H1 (cell line): Measurements from ENCODE around the gene MEX3D. TPM values are rescaled to one million over a fixed set of nuclear protein-coding genes. Genes with fewer than 3 reads are reported as not detected.

Experiments used
- CTCF ChIA-PET: fragments of 300-600 bp; sonication (Branson Sonifier 250); formaldehyde crosslinking; loops from one replicate; lab custom pipeline; 2021; ENCODE audit not compliant: partially characterized antibody; lab: Charles Lee
- POLR2A ChIA-PET: fragments of 300-600 bp; sonication (Branson Sonifier 250); formaldehyde crosslinking; loops from one replicate; lab custom pipeline; 2021; ENCODE audit warnings: inconsistent platforms; ENCODE audit not compliant: partially characterized antibody; lab: Charles Lee
- DNase-seq, 2 experiments: peaks; one replicate each; pipeline versions ENCODE4 v3.0.0 to v3.0.0-alpha.2; 2010 to 2022; ENCODE audit warnings: low spot score in 2 of 2, low read depth in 1 of 2, mixed read lengths in 1 of 2
- FAIRE-seq: peaks from 2 replicates; lab custom pipeline; 2011; peaks lifted over from hg19 to GRCh38; lab: Jason Lieb, UNC
- H2AFZ ChIP-seq: 2 replicates; pipeline ENCODE4 v1.8.1; 2012; ENCODE audit warnings: low read length, inconsistent platforms
- H2AK5ac ChIP-seq: 2 replicates; pipeline ENCODE4 v1.6.1; 2013; ENCODE audit warnings: low read depth, low read length
- H2BK120ac ChIP-seq: replicated peaks from 2 replicates; pipeline ENCODE3; 2013; ENCODE audit warnings: low read depth, low read length, inconsistent platforms
- H2BK12ac ChIP-seq: 2 replicates; pipeline ENCODE4 v1.6.1; 2013; ENCODE audit warnings: low read depth, low read length
- H2BK15ac ChIP-seq: 2 replicates; pipeline ENCODE4 v1.6.1; 2013; ENCODE audit warnings: low read length
- H2BK20ac ChIP-seq: 2 replicates; pipeline ENCODE4 v1.6.1; 2013; ENCODE audit warnings: low read length
- H2BK5ac ChIP-seq: 2 replicates; pipeline ENCODE4 v1.6.1; 2013; ENCODE audit warnings: low read depth, low read length
- H3K14ac ChIP-seq: 2 replicates; pipeline ENCODE4 v1.6.1; 2013; ENCODE audit warnings: inconsistent platforms; ENCODE audit not compliant: insufficient read length
- H3K18ac ChIP-seq: 2 replicates; pipeline ENCODE4 v1.6.1; 2013; ENCODE audit warnings: low read length; ENCODE audit errors: extremely low read depth
- H3K23ac ChIP-seq: 2 replicates; pipeline ENCODE4 v1.6.1; 2013; ENCODE audit warnings: inconsistent platforms; ENCODE audit not compliant: insufficient read length
- H3K23me2 ChIP-seq: 2 replicates; pipeline ENCODE4 v1.6.1; 2013; ENCODE audit warnings: low read depth, low read length
- H3K27ac ChIP-seq: 2 replicates; pipeline ENCODE4 v1.6.1; 2011; ENCODE audit warnings: low read depth, low read length, inconsistent platforms
- H3K27me3 ChIP-seq, 4 experiments: replicated peaks in 1 of 4; 1 replicate in 1 of 4; 2 replicates in 3 of 4; pipeline versions ENCODE4 v1.6.1 to v1.8.1; 2011 to 2013; ENCODE audit warnings: low read length in 3 of 4, mild to moderate bottlenecking in 3 of 4, inconsistent platforms in 2 of 4, mixed read lengths in 2 of 4, moderate library complexity in 1 of 4; ENCODE audit not compliant: control insufficient read depth in 3 of 4, insufficient read depth in 3 of 4; ENCODE audit errors: extremely low read depth in 1 of 4
- H3K36me3 ChIP-seq, 4 experiments: 2 replicates each; pipeline versions ENCODE4 v1.6.1 to v1.8.1; 2011 to 2013; ENCODE audit warnings: mild to moderate bottlenecking in 4 of 4, low read length in 3 of 4, moderate library complexity in 2 of 4, control low read depth in 1 of 4, inconsistent platforms in 1 of 4; ENCODE audit not compliant: insufficient read depth in 4 of 4, control insufficient read depth in 2 of 4
- H3K4ac ChIP-seq: replicated peaks from 2 replicates; pipeline ENCODE3; 2013; ENCODE audit warnings: low read length, low read depth, mixed read lengths, inconsistent platforms; ENCODE audit not compliant: insufficient read length
- H3K4me1 ChIP-seq, 4 experiments: replicated peaks in 1 of 4; 1 replicate in 1 of 4; 2 replicates in 3 of 4; pipeline versions ENCODE4 v1.6.1 to v1.8.1; 2011 to 2013; ENCODE audit warnings: low read length in 3 of 4, inconsistent platforms in 2 of 4, mixed read lengths in 1 of 4; ENCODE audit not compliant: insufficient read depth in 4 of 4, control insufficient read depth in 3 of 4
- H3K4me2 ChIP-seq, 2 experiments: 2 replicates each; pipeline versions ENCODE4 v1.6.1 to v1.8.1; 2011 to 2013; ENCODE audit warnings: low read depth in 2 of 2, low read length in 2 of 2, control low read depth in 1 of 2, inconsistent platforms in 1 of 2, mild to moderate bottlenecking in 1 of 2; ENCODE audit not compliant: insufficient read depth in 1 of 2
- H3K4me3 ChIP-seq, 4 experiments: fragments of 200-600, 300-600 bp in 1 of 4; sonication (generic), shearing (Covaris generic), sonication (Bioruptor Twin) in 1 of 4; 2 replicates each; pipeline versions ENCODE4 v1.5.1 to v1.8.1; 2011 to 2016; ENCODE audit warnings: low read length in 4 of 4, low read depth in 3 of 4, control low read depth in 2 of 4, inconsistent platforms in 2 of 4, mild to moderate bottlenecking in 2 of 4, mixed read lengths in 1 of 4, moderate library complexity in 1 of 4; ENCODE audit not compliant: insufficient read depth in 2 of 4; ENCODE audit errors: extremely low read depth in 1 of 4
- H3K56ac ChIP-seq: replicated peaks from 2 replicates; pipeline ENCODE3; 2013; ENCODE audit warnings: low read depth, mild to moderate bottlenecking, mixed read lengths, low read length, inconsistent platforms; ENCODE audit not compliant: insufficient read length
- H3K79me1 ChIP-seq: 2 replicates; pipeline ENCODE4 v1.6.1; 2013; ENCODE audit warnings: low read depth, low read length, control low read depth
- H3K79me2 ChIP-seq, 2 experiments: 2 replicates each; pipeline versions ENCODE4 v1.6.1 to v1.8.1; 2012 to 2013; ENCODE audit warnings: low read length in 2 of 2, mild to moderate bottlenecking in 2 of 2, inconsistent platforms in 1 of 2; ENCODE audit not compliant: insufficient read depth in 2 of 2, control insufficient read depth in 1 of 2
- H3K9ac ChIP-seq, 4 experiments: replicated peaks in 1 of 4; 1 replicate in 1 of 4; 2 replicates in 3 of 4; pipeline versions ENCODE4 v1.6.1 to v1.8.1; 2011 to 2013; ENCODE audit warnings: low read depth in 3 of 4, low read length in 3 of 4, control low read depth in 2 of 4, mild to moderate bottlenecking in 2 of 4, moderate library complexity in 2 of 4, inconsistent platforms in 1 of 4; ENCODE audit errors: extremely low read depth in 1 of 4
- H3K9me3 ChIP-seq, 2 experiments: 2 replicates each; pipeline versions ENCODE4 v1.6.1 to v1.8.1; 2012 to 2013; ENCODE audit warnings: mild to moderate bottlenecking in 2 of 2, moderate library complexity in 2 of 2, control low read depth in 1 of 2, inconsistent platforms in 1 of 2, low read depth in 1 of 2, low read length in 1 of 2, mixed read lengths in 1 of 2; ENCODE audit not compliant: insufficient read depth in 2 of 2
- H4K20me1 ChIP-seq, 2 experiments: replicated peaks in 1 of 2; 2 replicates each; pipeline versions ENCODE3 to v1.8.1; 2011 to 2013; ENCODE audit warnings: inconsistent platforms in 2 of 2, low read length in 2 of 2, mild to moderate bottlenecking in 1 of 2; ENCODE audit not compliant: insufficient read depth in 2 of 2, control insufficient read depth in 1 of 2
- H4K5ac ChIP-seq: 2 replicates; pipeline ENCODE4 v1.6.1; 2013; ENCODE audit warnings: low read length, low read depth, mixed read lengths, inconsistent platforms; ENCODE audit not compliant: insufficient read length
- H4K8ac ChIP-seq: 2 replicates; pipeline ENCODE4 v1.8.0; 2013; ENCODE audit warnings: mild to moderate bottlenecking, moderate library complexity, low read length, inconsistent platforms; ENCODE audit not compliant: insufficient read depth; ENCODE audit errors: extremely low read depth
- H4K91ac ChIP-seq: replicated peaks from 2 replicates; pipeline ENCODE3; 2013; ENCODE audit warnings: low read length, mixed read lengths, inconsistent platforms; ENCODE audit not compliant: insufficient read length
- ATF2 ChIP-seq: IDR thresholded peaks from 2 replicates; pipeline ENCODE4 v1.6.1; 2012; ENCODE audit warnings: low read length, inconsistent platforms
- CBX5 ChIP-seq: fragments of 300-800, 300-1000 bp; sonication (generic); IDR thresholded peaks from 2 replicates; pipeline ENCODE4 v1.7.1; 2016; ENCODE audit warnings: antibody characterized with exemption, low read length, low read depth
- CREB1 ChIP-seq: IDR thresholded peaks from 2 replicates; pipeline ENCODE4 v1.6.1; 2012; ENCODE audit warnings: inconsistent platforms
- HDAC2 ChIP-seq, 2 experiments: fragments of 300-600 bp in 1 of 2; sonication (generic) in 1 of 2; IDR thresholded peaks; 2 replicates each; pipeline ENCODE4 v1.6.1; 2011 to 2012; ENCODE audit warnings: low read depth in 2 of 2, low read length in 2 of 2, mild to moderate bottlenecking in 2 of 2, moderate library complexity in 2 of 2, borderline replicate concordance in 1 of 2, inconsistent platforms in 1 of 2
- MAFK ChIP-seq: IDR thresholded peaks from 2 replicates; pipeline ENCODE4 v1.6.1; 2012; ENCODE audit warnings: low read depth, mild to moderate bottlenecking, improper control_type of control experiment, low read length
- MAX ChIP-seq: IDR thresholded peaks from 2 replicates; pipeline ENCODE4 v1.6.1; 2012; ENCODE audit warnings: inconsistent platforms
- SIN3A ChIP-seq, 2 experiments: IDR thresholded peaks in 1 of 2; conservative IDR thresholded peaks in 1 of 2; 2 replicates each; pipeline ENCODE4 v1.6.1; 2011 to 2012; ENCODE audit warnings: low read length in 2 of 2, improper control_type of control experiment in 1 of 2, low read depth in 1 of 2, mild to moderate bottlenecking in 1 of 2
- SP1 ChIP-seq: IDR thresholded peaks from 2 replicates; pipeline ENCODE4 v1.6.1; 2011; ENCODE audit warnings: low read depth, low read length
- SRF ChIP-seq: IDR thresholded peaks from 2 replicates; pipeline ENCODE4 v1.6.1; 2011; ENCODE audit warnings: mild to moderate bottlenecking, low read depth, low read length, moderate library complexity
- WGBS, 2 experiments: shearing (Covaris generic) in 1 of 2; methylation state at CpG; one replicate each; pipeline versions ENCODE4 v1.1.6 to v1.1.7; 2013 to 2015; ENCODE audit warnings: low lambda C conversion rate in 2 of 2, mixed read lengths in 2 of 2, inconsistent platforms in 1 of 2, low coverage in 1 of 2, missing lambda C conversion rate in 1 of 2; ENCODE audit not compliant: insufficient replicate concordance in 2 of 2, insufficient coverage in 1 of 2, insufficient read length in 1 of 2; ENCODE audit errors: extremely low coverage in 1 of 2, missing lambda C conversion rate in 1 of 2; 5-methylcytosine and 5-hydroxymethylcytosine counted together
- polyA plus RNA-seq, 7 experiments: library from polyadenylated mRNA; depleted of rRNA in 3 of 7; stranded (reverse) in 5 of 7; unstranded in 2 of 7; fragments of >200 nt in 5 of 7; fragments of 200-250 nt in 2 of 7; gene quantifications; 1 replicate in 5 of 7; 2 replicates in 1 of 7; 4 replicates in 1 of 7; pipeline versions ENCODE4 v1.2.1 to v1.2.3, GENCODE V29; 2011 to 2013; ENCODE audit warnings: missing spikeins in 2 of 7, mixed read lengths in 2 of 7
- total RNA-seq: library from RNA; stranded (reverse); fragmentation: NEBNext Ultra II Directional; extraction: Animal tissue kit (Norgen Biotek cat#: 25700); gene quantifications from 2 replicates; pipeline ENCODE4 v1.2.1, GENCODE V29; 2021

Gene MEX3D
- total and polyA plus RNA-seq, 2 of the 8 experiments (the other 6 are each of a cell fraction or from before 2014, with no cell fraction given) = 20.8 to 78.8 TPM

- Histone ChIP-seq H3K79me2 (no peaks in the 10 kb centered on the region; a peak in 1 of 4 replicates), H3K27ac (no peak overlapping the region), H3K18ac (no peak overlapping the region), H4K20me1 (peaks cover 4 to 9% of the 10 kb centered on the region in 2 experiments), H4K5ac (no peak overlapping the region), H3K9ac (no peak overlapping the region), H2AFZ (no peak overlapping the region), H2BK15ac (no peak overlapping the region), H2BK20ac (no peak overlapping the region), H4K8ac (0 out of 2 replicates have a peak overlapping the region, but pooled peaks have one; percentile 25), H3K27me3 (no peaks in the 10 kb centered on the region), H3K23me2 (peaks cover 11% of the 10 kb centered on the region; the same call in 1 of the 2 replicates), H3K23ac (no peak overlapping the region), H2AK5ac (no peak overlapping the region), H2BK12ac (no peak overlapping the region), H3K36me3 (peaks cover 0 to 10% (median 1%) of the 10 kb centered on the region in 4 experiments; a peak in 4 of 8 replicates), H3K9me3 (no peaks in the 10 kb centered on the region; a peak in 1 of 4 replicates), H3K56ac (no peak overlapping the region), H3K14ac (no peak overlapping the region), H3K79me1 (no peaks in the 10 kb centered on the region), H3K4me1 (no peaks in the 10 kb centered on the region), H3K4ac (no peak overlapping the region), H2BK120ac (no peak overlapping the region), H2BK5ac (no peak overlapping the region), H4K91ac (no peak overlapping the region), H3K4me2 (no peak overlapping the region), H3K4me3 (no peak overlapping the region)
- POLR2A ChIA-PET = interaction anchor here (1.0 to 2.1 kb wide), 4 partner anchors 11 to 42 kb away, joined by 3 to 11 read pairs (median 6); no protein-coding TSS in a partner anchor
- CTCF ChIA-PET = interaction anchor here (0.5 to 1.6 kb wide), 11 partner anchors 10 to 1011 kb away, joined by 3 to 4 read pairs (median 3); no protein-coding TSS in a partner anchor
- FAIRE-seq = no peak
- 91% methylated on average over 9 of the region's 17 CpGs; no CpG with 5 or more reads in 1 of the 2 experiments for WGBS, 2 experiments
- DNase-seq = no peak
- no peak for TF ChIP-seq SIN3A (conservative IDR thresholded peaks at IDR 0.05 in 1 of 2, IDR thresholded peaks at IDR 0.05 in 1 of 2; ENCODE audit: low read depth in 1 of 2, low read length in 2 of 2)
- TF ChIP-seq CREB1 = no peak
- TF ChIP-seq HDAC2 (IDR thresholded peaks at IDR 0.05; ENCODE audit: borderline replicate concordance in 1 of 2, low read depth in 2 of 2, low read length in 2 of 2) = no peak
- no peak for TF ChIP-seq MAFK
- no peak for TF ChIP-seq CBX5
- no peak for TF ChIP-seq ATF2
- no peak for TF ChIP-seq SP1
- no peak for TF ChIP-seq SRF
- no peak for TF ChIP-seq MAX
These were observed 16.8 kb downstream of the MEX3D start for GRCh38 chr19:1551068-1552040.
